ENCODE results near the gene RGS6.

Gene RGS6

GRCh38 chr14:72610096-72610830 lies 678.0 kb downstream of the RGS6 start:
- DNase-seq (ENCODE audit: low spot score) = no peak

GRCh38 chr14:72610831-72611200 lies 678.6 kb downstream of the RGS6 start:
- no peak for DNase-seq (ENCODE audit: low spot score)

GRCh38 chr14:72611506-72611905 lies 679.3 kb downstream of the RGS6 start:
- no peak for DNase-seq (ENCODE audit: low spot score)

- no peak for DNase-seq (ENCODE audit: low spot score)
Measured at GRCh38 chr14:72612041-72612440, 679.8 kb downstream of the RGS6 start.

- DNase-seq (ENCODE audit: low spot score) = no peak
Measured at GRCh38 chr14:72613231-72613974, 681.2 kb downstream of the RGS6 start.

GRCh38 chr14:72613975-72614319 lies 681.7 kb downstream of the RGS6 start:
- no peak for DNase-seq (ENCODE audit: low spot score)

GRCh38 chr14:72614365-72614764 lies 682.1 kb downstream of the RGS6 start:
- no peak for DNase-seq (ENCODE audit: low spot score)

- DNase-seq (ENCODE audit: low spot score) = no peak
Measured at GRCh38 chr14:72614891-72615415, 682.7 kb downstream of the RGS6 start.

GRCh38 chr14:72615451-72616121 lies 683.4 kb downstream of the RGS6 start:
- DNase-seq (ENCODE audit: low spot score) = no peak

Data from hematopoietic multipotent progenitor cell treated with erythropoietin and hydrocortisone succinate and interleukin-3 and kit ligand, for 17 days (in vitro differentiated cells).